HEK293 (cell line): ENCODE measurements around the gene PTPRCAP.

Source experiments
- ZBTB1 ChIP-seq: fragments of 450-650 bp; formaldehyde crosslinking; IDR thresholded peaks from 2 replicates; pipeline ENCODE4 v1.5.1; 2016; ENCODE audit warnings: missing biosample characterization, missing genetic modification characterization
- ZFHX2 ChIP-seq: fragments of 450-650 bp; formaldehyde crosslinking; conservative IDR thresholded peaks from 2 replicates; pipeline ENCODE4 v1.5.1; 2016; ENCODE audit warnings: missing biosample characterization, missing genetic modification characterization
- ZNF747 ChIP-seq: fragments of 450-650 bp; formaldehyde crosslinking; IDR thresholded peaks from 2 replicates; pipeline ENCODE4 v1.5.1; 2016; ENCODE audit warnings: missing biosample characterization, missing genetic modification characterization
- TF ChIP-seq, protein P1 (sequence below): fragments of 450-650 bp; formaldehyde crosslinking; IDR thresholded peaks from 2 replicates; pipeline ENCODE4 v1.5.1; 2016; ENCODE audit warnings: missing biosample characterization, missing genetic modification characterization
- TF ChIP-seq, protein P2 (sequence below): sonication (generic); formaldehyde crosslinking; IDR thresholded peaks from 2 replicates; pipeline ENCODE4 v1.8.1; 2022; ENCODE audit warnings: mild to moderate bottlenecking, moderate library complexity, missing genetic modification reagents
- TF ChIP-seq, protein P3 (sequence below): fragments of 450-650 bp; formaldehyde crosslinking; IDR thresholded peaks from 2 replicates; pipeline ENCODE4 v1.5.1; 2017; ENCODE audit warnings: missing biosample characterization, missing genetic modification characterization

DNA sequence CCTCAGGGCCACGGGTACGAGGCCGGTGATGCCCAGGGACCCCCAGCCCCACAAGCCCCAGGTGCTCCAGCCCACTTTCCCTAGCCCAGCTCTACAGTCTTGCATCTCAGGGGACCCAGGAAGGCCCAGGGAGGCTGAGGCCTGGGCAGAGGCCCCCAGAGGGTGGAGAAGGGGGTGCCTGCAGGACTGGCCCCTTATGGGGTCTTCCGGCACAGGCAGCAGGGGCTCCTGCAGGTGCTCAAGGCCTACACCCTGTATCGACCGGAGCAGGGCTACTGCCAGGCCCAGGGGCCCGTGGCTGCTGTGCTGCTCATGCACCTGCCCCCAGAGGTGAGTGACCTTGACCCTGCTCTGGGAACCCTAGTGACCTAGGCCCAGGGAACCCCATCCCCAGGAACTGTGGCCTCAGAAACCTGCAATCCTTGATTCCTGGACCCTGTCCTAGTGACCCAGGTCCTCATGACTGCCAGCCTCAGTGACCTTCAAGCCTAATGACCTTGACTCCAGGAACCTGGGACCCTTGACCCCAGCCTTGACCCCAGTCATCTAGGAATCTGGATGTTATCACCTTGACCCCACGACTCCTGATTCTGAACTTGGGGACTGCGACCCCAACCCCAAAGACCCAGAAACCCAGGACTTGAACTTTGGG lies 31.7 kb downstream of the PTPRCAP start:
- TF ChIP-seq, protein P1, sequence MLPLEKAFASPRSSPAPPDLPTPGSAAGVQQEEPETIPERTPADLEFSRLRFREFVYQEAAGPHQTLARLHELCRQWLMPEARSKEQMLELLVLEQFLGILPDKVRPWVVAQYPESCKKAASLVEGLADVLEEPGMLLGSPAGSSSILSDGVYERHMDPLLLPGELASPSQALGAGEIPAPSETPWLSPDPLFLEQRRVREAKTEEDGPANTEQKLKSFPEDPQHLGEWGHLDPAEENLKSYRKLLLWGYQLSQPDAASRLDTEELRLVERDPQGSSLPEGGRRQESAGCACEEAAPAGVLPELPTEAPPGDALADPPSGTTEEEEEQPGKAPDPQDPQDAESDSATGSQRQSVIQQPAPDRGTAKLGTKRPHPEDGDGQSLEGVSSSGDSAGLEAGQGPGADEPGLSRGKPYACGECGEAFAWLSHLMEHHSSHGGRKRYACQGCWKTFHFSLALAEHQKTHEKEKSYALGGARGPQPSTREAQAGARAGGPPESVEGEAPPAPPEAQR (tag by site-specific recombination): no peak
- TF ChIP-seq ZBTB1: no peak
- TF ChIP-seq, protein P2, sequence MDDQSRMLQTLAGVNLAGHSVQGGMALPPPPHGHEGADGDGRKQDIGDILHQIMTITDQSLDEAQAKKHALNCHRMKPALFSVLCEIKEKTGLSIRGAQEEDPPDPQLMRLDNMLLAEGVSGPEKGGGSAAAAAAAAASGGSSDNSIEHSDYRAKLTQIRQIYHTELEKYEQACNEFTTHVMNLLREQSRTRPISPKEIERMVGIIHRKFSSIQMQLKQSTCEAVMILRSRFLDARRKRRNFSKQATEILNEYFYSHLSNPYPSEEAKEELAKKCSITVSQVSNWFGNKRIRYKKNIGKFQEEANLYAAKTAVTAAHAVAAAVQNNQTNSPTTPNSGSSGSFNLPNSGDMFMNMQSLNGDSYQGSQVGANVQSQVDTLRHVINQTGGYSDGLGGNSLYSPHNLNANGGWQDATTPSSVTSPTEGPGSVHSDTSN: no peak
- no peak for TF ChIP-seq ZFHX2 (tag by site-specific recombination)
- TF ChIP-seq ZNF747 (tag by site-specific recombination): no peak
- TF ChIP-seq, protein P3, sequence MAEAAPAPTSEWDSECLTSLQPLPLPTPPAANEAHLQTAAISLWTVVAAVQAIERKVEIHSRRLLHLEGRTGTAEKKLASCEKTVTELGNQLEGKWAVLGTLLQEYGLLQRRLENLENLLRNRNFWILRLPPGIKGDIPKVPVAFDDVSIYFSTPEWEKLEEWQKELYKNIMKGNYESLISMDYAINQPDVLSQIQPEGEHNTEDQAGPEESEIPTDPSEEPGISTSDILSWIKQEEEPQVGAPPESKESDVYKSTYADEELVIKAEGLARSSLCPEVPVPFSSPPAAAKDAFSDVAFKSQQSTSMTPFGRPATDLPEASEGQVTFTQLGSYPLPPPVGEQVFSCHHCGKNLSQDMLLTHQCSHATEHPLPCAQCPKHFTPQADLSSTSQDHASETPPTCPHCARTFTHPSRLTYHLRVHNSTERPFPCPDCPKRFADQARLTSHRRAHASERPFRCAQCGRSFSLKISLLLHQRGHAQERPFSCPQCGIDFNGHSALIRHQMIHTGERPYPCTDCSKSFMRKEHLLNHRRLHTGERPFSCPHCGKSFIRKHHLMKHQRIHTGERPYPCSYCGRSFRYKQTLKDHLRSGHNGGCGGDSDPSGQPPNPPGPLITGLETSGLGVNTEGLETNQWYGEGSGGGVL (tag by site-specific recombination): no peak
